Measurements from ENCODE around the gene TMEM132D. TPM values are rescaled to one million over a fixed set of nuclear protein-coding genes. Genes with fewer than 3 reads are reported as not detected.

TMEM132D gene
- total RNA-seq, 1 experiment from 2014 or later, result not detected

- Histone ChIP-seq H3K27ac (ENCODE audit: low read length) (no peak overlapping the region), H3K27me3 (ENCODE audit: control insufficient read depth, insufficient read depth, low read length) (no peaks in the 10 kb centered on the region), H3K4me3 (ENCODE audit: low read depth in 2 of 2, low read length in 2 of 2) (no peak overlapping the region), H3K4me1 (ENCODE audit: control insufficient read depth, insufficient read depth, low read length) (no peaks in the 10 kb centered on the region), H3K9me3 (ENCODE audit: control insufficient read depth, insufficient read depth, low read depth, low read length) (no peaks in the 10 kb centered on the region), H3K36me3 (ENCODE audit: control insufficient read depth, insufficient read depth, low read length) (no peaks in the 10 kb centered on the region)
- intact Hi-C loops (cut with micrococcal nuclease; ENCODE audit: unreplicated experiment) (no loop called here), in situ Hi-C loops (cut with HindIII; ENCODE audit: low pct_unique_long_range_greater_than_20kb, low sequenced_read_pairs) (no loop called here)
- ATAC-seq, result no peak
- ChIA-PET POLR2A (no interaction called here), CTCF (no interaction called here)
- TF ChIP-seq REST (IDR thresholded peaks at IDR 0.05; ENCODE audit: insufficient read depth in 1 of 2, low read depth in 2 of 2, low read length in 1 of 2), result no peak
- no peak for TF ChIP-seq POLR2AphosphoS5 (IDR thresholded peaks at IDR 0.05; ENCODE audit: low read depth, low read length)
- no peak for TF ChIP-seq CTCF (IDR thresholded peaks at IDR 0.05)
- TF ChIP-seq TCF7L2 (IDR thresholded peaks at IDR 0.05; ENCODE audit: low read depth, low read length), result no peak
- TF ChIP-seq SIN3A (IDR thresholded peaks at IDR 0.05; ENCODE audit: borderline replicate concordance, insufficient read depth, low read depth, low read length), result no peak
- no peak for DNase-seq (ENCODE audit: low read depth, low spot score)
- no TSS peak for BruUV-seq (replicated peaks)
Observed at GRCh38 chr12:129765719-129766118, 138.1 kb downstream of the TMEM132D start.

DNA sequence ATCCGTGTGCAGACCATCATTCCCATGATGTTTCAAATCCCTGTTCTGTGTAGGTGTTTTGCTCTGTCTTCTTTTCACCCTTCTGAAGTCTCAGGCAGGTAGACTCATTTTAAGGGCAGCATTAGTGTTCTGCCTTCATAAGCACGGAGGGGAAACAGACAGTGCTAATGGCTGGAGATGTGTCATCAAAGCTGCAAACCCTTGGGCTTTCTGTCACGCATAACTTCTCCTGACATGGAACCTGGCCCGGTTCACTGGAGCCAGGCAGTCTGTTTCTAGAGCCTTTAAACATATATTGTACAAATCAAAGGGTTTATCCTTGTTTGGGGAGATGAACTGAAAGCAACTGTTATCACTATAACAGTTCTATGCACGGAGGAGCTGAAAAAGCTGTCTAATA, 141.4 kb downstream of the TMEM132D start:
- Histone ChIP-seq H3K36me3 (ENCODE audit: control insufficient read depth, insufficient read depth, low read length) (no peaks in the 10 kb centered on the region), H3K9me3 (ENCODE audit: control insufficient read depth, insufficient read depth, low read depth, low read length) (no peaks in the 10 kb centered on the region), H3K4me3 (ENCODE audit: low read depth in 2 of 2, low read length in 2 of 2) (no peak overlapping the region), H3K27me3 (ENCODE audit: control insufficient read depth, insufficient read depth, low read length) (no peaks in the 10 kb centered on the region), H3K4me1 (ENCODE audit: control insufficient read depth, insufficient read depth, low read length) (no peaks in the 10 kb centered on the region), H3K27ac (ENCODE audit: low read length) (no peak overlapping the region)
- ATAC-seq (no peak), DNase-seq (ENCODE audit: low read depth, low spot score) (no peak)
- no peak for TF ChIP-seq SIN3A (IDR thresholded peaks at IDR 0.05; ENCODE audit: borderline replicate concordance, insufficient read depth, low read depth, low read length)
- no peak for TF ChIP-seq CTCF (IDR thresholded peaks at IDR 0.05)
- no peak for TF ChIP-seq TCF7L2 (IDR thresholded peaks at IDR 0.05; ENCODE audit: low read depth, low read length)
- no peak for TF ChIP-seq POLR2AphosphoS5 (IDR thresholded peaks at IDR 0.05; ENCODE audit: low read depth, low read length)
- TF ChIP-seq REST (IDR thresholded peaks at IDR 0.05; ENCODE audit: insufficient read depth in 1 of 2, low read depth in 2 of 2, low read length in 1 of 2), result no peak
- ChIA-PET CTCF (no interaction called here), POLR2A (no interaction called here)
- BruUV-seq (replicated peaks), result no TSS peak
- in situ Hi-C loops (cut with HindIII; ENCODE audit: low pct_unique_long_range_greater_than_20kb, low sequenced_read_pairs) (no loop called here), intact Hi-C loops (cut with micrococcal nuclease; ENCODE audit: unreplicated experiment) (no loop called here)
